HT-29 (cell line): ENCODE measurements around the gene HERC3. TPM values are rescaled to one million over a fixed set of nuclear protein-coding genes. Genes with fewer than 3 reads are reported as not detected.

ENCODE experiments used
- DNase-seq: peaks from one replicate; pipeline ENCODE4 v3.0.0-alpha.2; 2015; ENCODE audit warnings: low spot score
- total RNA-seq: library from RNA; depleted of rRNA; stranded (reverse); fragments of >200 nt; shearing (Covaris generic); gene quantifications from 2 replicates; pipeline ENCODE4 v1.2.3, GENCODE V29; 2014

HERC3 gene
- total RNA-seq, 1 experiment from 2014 or later: 5.0 TPM

- DNase-seq: peak; percentile 72
These were observed 67.0 kb downstream of the HERC3 start for GRCh38 chr4:88659055-88659889.

GRCh38 chr4:88659890-88660208 is 67.6 kb downstream of the HERC3 start:
- DNase-seq: no peak

DNA sequence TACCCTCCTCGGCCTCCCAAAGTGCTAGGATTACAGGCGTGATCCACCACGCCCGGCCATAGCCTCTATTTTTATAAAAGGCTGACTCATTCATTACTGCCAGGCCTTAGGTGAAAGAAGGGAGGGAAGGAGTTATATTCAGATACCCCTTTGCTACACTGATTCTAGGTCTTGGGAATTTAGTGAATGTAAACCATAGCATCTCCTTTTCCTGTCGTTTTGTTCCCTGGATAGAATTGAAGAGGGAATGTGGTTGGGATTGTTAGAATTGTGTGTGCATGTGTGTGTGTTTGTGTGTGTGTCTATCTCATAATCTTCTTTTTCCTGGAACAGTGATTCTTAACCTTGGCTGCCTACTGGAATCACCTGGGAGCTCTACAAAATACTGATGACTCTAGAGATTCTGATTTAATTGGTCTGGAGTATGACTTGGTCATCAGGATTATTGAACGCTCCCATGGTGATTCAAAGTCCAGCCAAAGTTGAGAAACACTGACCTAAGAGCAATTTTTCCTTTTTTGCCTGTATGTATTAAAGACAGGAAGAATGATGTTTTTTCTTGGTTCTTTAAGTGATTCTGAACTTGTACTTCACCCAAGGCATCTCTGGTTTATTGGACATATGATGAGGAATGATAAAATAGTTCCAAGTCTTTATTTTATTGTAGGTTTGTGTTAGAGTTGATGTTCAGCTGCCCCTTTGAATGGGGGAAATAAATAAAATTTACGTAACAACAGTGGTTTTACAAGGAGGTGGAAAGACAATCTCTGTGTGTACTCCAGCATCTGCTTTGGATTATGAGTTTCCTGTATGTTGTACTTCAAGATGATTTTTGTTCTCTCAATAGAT is 68.4 kb downstream of the HERC3 start:
- no peak for DNase-seq

DNA sequence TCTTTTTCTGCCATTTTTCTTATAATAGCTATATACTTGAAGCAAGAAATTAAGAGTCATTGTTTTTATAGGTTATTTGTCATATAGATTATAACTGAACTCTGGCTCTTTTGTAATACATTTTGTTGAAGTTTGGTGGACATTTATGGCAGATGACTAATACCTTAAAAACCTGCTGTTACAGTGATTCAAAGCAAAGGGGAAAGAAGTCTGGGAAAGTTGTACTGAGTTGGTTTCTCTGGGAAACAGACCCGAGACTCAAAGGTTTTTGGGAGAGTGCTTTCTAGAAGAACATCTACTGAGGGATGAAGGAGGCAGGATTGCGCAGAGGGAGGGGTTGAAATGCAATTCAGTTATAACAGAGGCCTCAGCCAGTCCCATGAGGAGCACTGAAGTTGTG is 69.5 kb downstream of the HERC3 start:
- no peak for DNase-seq

GRCh38 chr4:88672987-88673386 is 80.7 kb downstream of the HERC3 start:
- peak; percentile 53 for DNase-seq

DNA sequence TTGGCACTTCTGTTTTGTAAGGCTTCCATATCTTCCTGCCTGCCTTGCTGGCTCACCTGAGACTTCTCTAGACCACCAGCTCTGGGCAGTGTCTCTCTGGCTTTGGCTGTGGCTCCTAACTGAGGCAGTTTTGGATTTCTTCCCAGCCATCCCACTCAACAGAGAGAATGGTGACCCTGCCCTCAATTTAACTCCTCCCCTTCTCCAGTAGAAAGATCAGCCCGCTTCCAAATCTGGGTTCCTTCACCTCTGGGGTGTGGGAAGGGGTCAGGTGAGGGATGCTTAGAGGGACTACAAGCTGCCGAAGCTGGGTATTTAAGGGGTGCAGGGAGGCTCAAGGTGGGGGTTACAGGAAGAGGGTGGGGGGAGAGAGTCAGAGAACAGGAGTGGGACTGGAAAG is 81.6 kb downstream of the HERC3 start:
- no peak for DNase-seq

- no peak for DNase-seq
These were observed 82.3 kb downstream of the HERC3 start for GRCh38 chr4:88674565-88674964.

DNA sequence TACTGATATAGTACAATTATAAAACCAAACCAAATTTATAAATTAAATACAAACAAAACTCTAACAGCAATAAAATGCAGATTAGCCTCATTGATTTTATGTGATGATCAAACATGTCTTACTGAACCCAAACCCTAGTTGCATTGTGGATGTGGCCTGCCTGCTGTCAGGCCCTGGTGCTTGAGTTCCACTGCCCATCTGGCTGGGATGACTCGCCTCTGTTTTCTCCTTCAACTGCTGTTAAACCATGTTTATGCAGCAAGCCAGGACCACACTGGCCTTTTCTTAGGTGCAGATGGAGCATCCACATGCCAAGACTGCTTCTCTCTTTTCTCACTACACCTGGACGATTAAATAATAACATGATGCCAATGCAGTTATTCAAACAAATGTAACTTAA is 82.7 kb downstream of the HERC3 start:
- DNase-seq: no peak

DNA sequence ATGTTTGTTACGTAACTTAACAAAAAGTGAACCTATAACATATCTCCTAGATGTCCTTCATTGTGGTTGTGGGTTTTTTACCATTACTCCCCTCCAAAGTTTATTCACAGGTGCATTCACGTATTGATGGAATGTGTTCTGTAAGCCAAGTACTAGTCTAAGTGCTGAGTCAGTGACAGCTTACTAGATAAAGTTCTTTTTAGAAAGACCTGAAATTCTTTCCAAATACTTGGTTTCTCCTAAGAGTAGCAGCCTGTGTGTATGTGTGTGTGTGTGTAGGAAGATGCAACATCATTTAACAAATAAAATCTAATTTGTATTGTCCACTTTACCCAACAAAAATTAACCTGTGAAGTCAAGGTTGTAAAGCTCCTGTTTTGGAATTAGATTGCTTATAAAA is 83.3 kb downstream of the HERC3 start:
- DNase-seq: no peak

GRCh38 chr4:88681209-88681608 is 88.9 kb downstream of the HERC3 start:
- DNase-seq: no peak

DNA sequence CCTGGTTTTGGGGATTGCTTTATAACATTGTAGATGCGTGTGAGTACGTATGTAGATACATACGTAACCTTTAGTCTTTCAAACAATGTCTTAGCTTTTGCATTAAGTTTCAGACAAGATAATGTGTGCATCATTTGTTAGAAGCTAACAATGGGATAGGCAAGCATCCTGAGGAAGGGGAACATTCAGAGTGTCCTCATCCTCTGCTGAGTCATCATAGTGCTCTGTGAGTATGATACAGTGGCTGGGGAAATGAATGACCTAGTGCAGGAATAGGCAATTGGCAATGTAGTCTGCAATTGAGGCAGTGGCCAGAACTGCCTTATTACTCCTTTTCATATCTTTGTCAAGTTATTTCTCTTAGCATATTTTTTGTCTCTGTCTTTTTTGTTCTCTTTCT is 98.1 kb downstream of the HERC3 start:
- DNase-seq: no peak

DNA sequence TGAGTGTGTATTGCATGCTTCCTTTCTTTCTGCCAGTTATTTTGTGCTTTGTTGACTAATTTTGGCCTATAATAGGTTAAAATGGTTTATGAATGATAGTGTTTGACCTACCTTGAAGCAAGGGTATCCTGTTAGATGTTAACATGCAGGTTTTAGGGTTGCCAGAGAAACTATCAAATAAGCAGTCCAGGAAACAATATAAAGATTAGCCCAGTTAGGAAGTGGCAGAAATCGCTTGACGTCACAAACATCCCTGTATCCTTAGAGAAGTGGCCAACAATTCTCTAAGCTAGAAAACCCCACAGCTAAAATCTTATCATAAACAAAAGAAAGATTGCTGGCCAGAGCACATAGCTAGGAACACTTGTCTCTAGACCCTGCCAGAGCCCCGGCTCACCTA is 101.5 kb downstream of the HERC3 start:
- DNase-seq: no peak

DNA sequence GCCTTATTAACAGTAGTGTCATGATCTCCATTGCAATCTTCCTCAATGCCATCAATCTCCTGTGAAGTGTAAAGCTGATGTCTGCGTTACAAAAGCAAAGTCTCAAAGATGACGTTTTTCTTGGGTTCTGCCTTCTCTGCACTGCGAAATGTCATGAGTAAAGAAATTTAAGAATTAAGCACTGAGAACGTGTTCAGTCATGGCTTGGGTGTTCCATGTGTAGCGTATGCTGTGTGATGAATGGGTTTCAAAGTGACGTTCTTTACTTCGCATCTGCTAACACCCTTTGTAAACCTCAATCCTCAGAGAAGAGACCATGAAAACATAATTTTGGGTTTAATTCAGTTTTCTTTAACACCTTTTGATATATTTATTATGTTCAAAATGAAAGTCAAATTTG is 104.3 kb downstream of the HERC3 start:
- DNase-seq: no peak

DNA sequence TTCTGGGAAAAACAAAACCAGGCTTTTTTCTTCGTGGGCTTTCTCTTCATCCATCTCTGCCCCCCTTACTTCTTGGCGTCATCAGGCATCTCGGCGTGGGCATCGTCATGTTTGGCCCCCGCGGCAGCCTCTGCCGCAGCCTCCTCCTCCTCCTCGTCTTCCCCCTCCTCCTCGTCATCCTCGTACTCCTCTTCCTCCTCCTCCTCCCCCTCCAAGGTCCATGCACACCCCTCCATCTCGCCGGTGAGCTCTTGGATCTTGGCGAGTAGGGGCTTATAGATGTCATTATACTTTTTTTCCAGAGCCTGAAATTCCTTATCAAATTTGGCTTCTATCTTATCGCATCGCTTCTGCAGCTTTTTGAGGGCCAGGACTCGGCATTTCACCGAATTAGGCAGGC is 104.9 kb downstream of the HERC3 start:
- DNase-seq: no peak

GRCh38 chr4:88697588-88698329 is 105.5 kb downstream of the HERC3 start, which contains the start of gene NAP1L5:
TSS of gene NAP1L5 (minus strand) at chr4:88697829. CDS start at chr4:88697754, 75 bp downstream.
- DNase-seq: peak; percentile 44

DNA sequence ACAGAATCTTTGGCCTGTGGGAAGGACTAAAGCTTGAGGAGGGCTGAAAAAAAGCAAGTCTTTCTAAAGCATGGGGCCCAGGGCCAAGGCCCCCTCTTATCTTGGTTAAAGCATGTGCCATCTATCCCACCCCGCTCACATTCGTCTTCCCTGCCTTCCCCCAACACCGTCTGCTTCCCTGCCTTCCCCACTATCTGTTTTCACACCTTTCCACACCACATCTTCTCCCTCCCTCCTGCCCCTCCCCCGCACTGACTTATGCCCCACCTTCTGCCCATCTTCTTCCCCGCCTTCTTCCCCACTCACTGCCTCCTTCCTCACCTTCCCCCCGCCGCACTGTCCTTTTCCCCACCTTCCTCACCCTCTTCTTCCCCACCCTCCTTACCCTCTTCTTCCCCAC is 106.2 kb downstream of the HERC3 start:
- DNase-seq: no peak

GRCh38 chr4:88702782-88703181 is 110.5 kb downstream of the HERC3 start:
- DNase-seq: no peak

- DNase-seq: no peak
These were observed 112.9 kb downstream of the HERC3 start for GRCh38 chr4:88705223-88705622.

DNA sequence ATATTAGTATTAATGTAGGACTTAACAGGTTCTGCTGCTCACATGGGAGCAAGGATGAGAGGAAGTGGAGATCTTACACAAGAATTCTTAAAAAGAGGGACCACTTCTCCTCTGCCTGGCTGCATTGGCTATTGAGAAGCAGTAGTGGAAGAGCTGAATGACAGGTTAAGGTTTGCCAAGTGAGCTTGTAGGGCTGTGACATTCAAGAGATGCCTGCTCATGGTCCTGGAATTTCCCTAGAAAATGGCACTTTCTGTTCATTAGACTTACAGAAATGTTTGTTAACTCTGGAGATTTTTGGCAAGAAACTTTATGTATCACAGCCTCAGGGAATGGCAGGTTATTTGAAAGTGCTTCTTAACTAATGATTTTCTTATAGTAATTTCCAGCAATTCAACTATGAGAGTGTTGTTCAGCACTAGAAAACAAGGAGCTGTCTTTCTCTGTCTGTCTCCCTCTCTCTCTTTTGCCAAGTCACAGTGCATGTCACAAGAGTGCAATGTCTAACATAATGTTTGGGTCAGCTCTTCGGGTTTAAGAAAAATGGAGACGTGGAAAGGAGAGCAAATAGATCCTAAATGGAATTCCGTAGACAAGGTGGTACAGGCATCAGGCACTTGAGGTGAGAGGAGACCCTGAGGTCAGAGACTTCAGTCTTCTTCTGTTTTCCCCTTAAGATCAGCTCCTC is 113.7 kb downstream of the HERC3 start:
- DNase-seq: no peak

DNA sequence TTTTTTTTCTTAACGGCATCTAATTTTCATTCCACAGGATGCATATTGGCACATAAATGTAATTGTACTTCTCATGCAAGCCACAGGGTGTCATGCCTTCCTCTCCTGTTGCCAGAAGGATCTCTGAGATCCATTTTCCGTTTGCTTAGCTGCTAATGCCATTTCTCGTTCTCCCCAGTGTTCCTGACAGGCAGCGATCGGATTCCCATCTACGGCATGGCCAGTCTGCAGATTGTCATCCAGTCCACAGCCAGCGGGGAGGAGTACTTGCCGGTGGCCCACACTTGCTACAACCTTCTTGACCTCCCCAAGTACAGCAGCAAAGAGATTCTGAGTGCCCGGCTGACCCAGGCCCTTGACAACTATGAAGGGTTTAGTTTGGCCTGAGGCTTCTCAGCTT is 114.3 kb downstream of the HERC3 start:
- peak; percentile 58 for DNase-seq

DNA sequence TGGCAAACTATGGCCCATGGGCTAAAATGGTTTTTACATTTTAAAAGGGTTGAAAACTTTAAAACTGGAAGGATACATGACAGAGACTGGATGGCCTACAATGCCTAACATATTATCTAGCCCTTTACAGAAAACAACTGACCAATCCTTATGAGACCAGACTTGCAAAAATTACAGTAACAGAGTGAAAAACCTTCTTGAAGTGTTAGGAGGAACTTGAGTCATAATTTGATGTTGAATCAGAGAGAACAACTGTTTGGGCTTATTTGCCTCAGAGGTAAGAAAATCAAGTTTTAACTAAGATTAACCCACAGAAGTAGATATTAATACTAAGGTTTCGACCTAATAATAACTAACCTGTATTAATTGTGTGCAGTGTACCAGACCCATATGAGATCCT is 117.7 kb downstream of the HERC3 start:
- DNase-seq: no peak

- DNase-seq: no peak
These were observed 121.5 kb downstream of the HERC3 start for GRCh38 chr4:88713782-88714181.
